ENCODE data around the gene PRR5L.

The PRR5L gene

GRCh38 chr11:36394056-36394455 is 98.0 kb downstream of the PRR5L start:
- ChIA-PET CTCF (interaction anchor here (1.1 kb wide), 1 partner anchor 30 kb away, joined by 5 read pairs; no protein-coding TSS in a partner anchor), POLR2A (no interaction called here)
- TF ChIP-seq FEZF1 (tag by site-specific recombination; IDR thresholded peaks at IDR 0.05) (no peak), ZNF114 (tag by site-specific recombination; IDR thresholded peaks at IDR 0.05) (no peak), SP2 (tag by site-specific recombination; IDR thresholded peaks at IDR 0.05) (no peak), KLF8 (tag by site-specific recombination; IDR thresholded peaks at IDR 0.05) (no peak), KLF7 (tag by site-specific recombination; IDR thresholded peaks at IDR 0.05; ENCODE audit: borderline replicate concordance) (no peak), ZNF549 (tag by site-specific recombination; IDR thresholded peaks at IDR 0.05) (no peak), REPIN1 (tag by site-specific recombination; IDR thresholded peaks at IDR 0.05; ENCODE audit: low read depth) (no peak)
- Histone ChIP-seq H3K36me3 (ENCODE audit: control insufficient read depth in 2 of 2, insufficient read depth in 1 of 2, low read length in 2 of 2) (no peaks in the 10 kb centered on the region), H3K27ac (ENCODE audit: extremely low read depth, low read depth, low read length) (no peak overlapping the region), H3K9me3 (ENCODE audit: control insufficient read depth, insufficient read depth, low read depth, low read length) (no peaks in the 10 kb centered on the region), H3K4me3 (ENCODE audit: low read depth, low read length) (no peak overlapping the region), H3K4me1 (ENCODE audit: control insufficient read depth, insufficient read depth, low read length) (no peaks in the 10 kb centered on the region)

GRCh38 chr11:36394926-36395325 is 98.8 kb downstream of the PRR5L start:
- ChIA-PET CTCF (interaction anchor here (1.1 kb wide), 1 partner anchor 29 kb away, joined by 5 read pairs; no protein-coding TSS in a partner anchor), POLR2A (interaction anchor here (1.0 kb wide), 1 partner anchor 10 kb away, joined by 3 read pairs; no protein-coding TSS in a partner anchor)
- TF ChIP-seq ZFHX2 (tag by site-specific recombination; conservative IDR thresholded peaks at IDR 0.05) (no peak), TRIM28 (IDR thresholded peaks at IDR 0.05; ENCODE audit: borderline replicate concordance, low read length) (no peak), INSM2 (tag by site-specific recombination; IDR thresholded peaks at IDR 0.05) (no peak), ZSCAN4 (tag by site-specific recombination; IDR thresholded peaks at IDR 0.05) (no peak), ZBTB10 (tag by site-specific recombination; IDR thresholded peaks at IDR 0.05) (no peak), GFI1B (tag by site-specific recombination; IDR thresholded peaks at IDR 0.05) (no peak), ZNF157 (tag by site-specific recombination; IDR thresholded peaks at IDR 0.05) (no peak), ZNF843 (tag by site-specific recombination; IDR thresholded peaks at IDR 0.05) (no peak), ZNF596 (tag by site-specific recombination; IDR thresholded peaks at IDR 0.05) (no peak), ZNF335 (tag by site-specific recombination; conservative IDR thresholded peaks at IDR 0.05) (no peak), ZBTB26 (tag by site-specific recombination; optimal IDR thresholded peaks at IDR 0.05) (no peak), ZNF664 (tag by site-specific recombination; IDR thresholded peaks at IDR 0.05) (no peak), ZNF629 (tag by site-specific recombination; IDR thresholded peaks at IDR 0.05) (no peak)
- H3K36me3 ChIP-seq (ENCODE audit: control insufficient read depth in 2 of 2, insufficient read depth in 1 of 2, low read length in 2 of 2), result no peaks in the 10 kb centered on the region
- H3K27ac ChIP-seq (ENCODE audit: extremely low read depth, low read depth, low read length), result no peak overlapping the region
- H3K4me1 ChIP-seq (ENCODE audit: control insufficient read depth, insufficient read depth, low read length), result no peaks in the 10 kb centered on the region
- H3K4me3 ChIP-seq (ENCODE audit: low read depth, low read length), result no peak overlapping the region
- H3K9me3 ChIP-seq (ENCODE audit: control insufficient read depth, insufficient read depth, low read depth, low read length), result no peaks in the 10 kb centered on the region

Measured in HEK293 (cell line).